Stimulated activated CD8-positive, alpha-beta memory T cell treated with anti-CD3 and anti-CD28 coated beads, Interleukin-15, amount 100 ng/mL, for 4 hours (primary cell): ENCODE results near the gene MPRIP.

Experiments
- DNase-seq, 2 donors: peaks; one replicate each; pipeline ENCODE4 v3.0.0-alpha.2; 2020; ENCODE audit warnings: low read depth in 2 of 2

The MPRIP gene

GRCh38 chr17:17086585-17086984 lies 44.3 kb downstream of the MPRIP start:
- DNase-seq = no peak

DNA sequence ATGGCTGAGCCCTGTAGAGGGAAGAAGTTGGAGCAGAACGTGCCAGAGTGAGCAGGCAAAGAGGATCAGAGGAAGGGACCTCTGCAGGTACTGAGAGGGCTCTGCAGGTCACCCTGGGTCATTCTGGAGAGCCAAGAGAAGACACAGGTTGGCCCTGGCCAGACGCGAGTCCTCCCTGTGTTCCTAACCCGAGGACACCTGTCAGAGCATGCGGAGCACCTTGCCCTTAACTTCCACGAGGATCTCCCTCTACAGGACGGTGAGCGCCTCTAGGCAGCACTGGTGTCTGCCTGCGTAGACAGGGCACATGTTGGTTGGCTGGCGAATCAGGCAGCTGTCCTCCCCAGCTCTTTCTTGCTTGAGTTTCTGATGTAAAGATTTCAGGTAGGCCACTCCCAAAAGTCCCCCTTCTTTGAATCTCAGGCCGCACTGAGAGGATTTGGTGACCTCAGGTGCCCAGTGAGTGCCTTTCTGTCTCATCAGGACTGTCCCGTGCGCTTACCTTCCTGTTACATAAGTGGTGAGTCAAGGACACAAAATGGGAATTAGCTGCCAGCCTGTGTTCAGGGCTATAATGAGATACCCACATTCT lies 45.3 kb downstream of the MPRIP start:
- DNase-seq = no peak

- DNase-seq = no peak
Measured at GRCh38 chr17:17088086-17088485, 45.8 kb downstream of the MPRIP start.

DNA sequence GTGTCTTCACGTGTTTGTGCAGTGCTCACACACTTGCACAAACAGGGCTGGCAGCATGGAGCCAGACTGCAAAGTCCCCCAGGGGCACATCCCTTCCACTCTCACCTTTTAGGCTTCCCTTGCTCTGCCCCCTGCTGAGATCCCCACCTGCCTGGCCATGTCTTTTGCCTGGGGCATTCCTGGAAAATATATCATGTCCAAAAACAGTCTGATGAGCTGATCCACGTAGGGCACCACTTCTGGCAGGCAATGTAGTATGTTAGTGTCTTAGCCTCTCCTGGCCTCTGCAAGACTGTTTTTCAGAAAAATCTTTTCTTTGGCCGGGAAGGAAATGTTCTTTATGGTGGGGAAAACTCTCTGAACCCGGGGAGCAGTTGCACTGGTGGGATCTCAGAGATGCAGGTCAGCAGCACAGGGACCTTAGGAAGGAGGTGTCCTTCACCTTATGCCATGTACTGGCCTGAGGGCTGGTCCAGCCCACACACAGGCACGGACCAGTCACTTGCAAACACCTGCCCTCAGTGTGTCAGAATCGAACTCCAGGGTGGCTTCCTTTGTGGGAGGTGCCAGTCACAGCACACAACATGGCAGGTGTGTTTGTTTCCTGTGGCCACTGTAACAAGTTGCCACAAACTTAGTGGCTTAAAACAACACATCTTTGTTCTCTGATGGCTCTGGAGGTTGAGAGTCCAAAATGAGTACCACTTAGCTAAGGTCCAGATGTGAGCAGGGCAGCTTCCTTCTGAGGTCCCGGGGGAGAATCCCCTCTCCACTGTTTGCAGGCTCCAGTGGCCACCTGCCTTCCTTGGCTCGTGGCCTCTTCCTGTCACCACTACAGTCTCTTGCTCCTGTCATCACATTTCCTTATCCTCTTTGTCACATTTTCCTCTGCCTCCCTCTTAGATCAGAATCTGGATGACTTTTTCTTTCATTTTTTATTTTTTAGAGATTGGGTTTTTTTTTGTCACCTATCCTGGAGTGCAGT lies 46.6 kb downstream of the MPRIP start:
- no peak for DNase-seq

GRCh38 chr17:17089796-17090641 lies 47.8 kb downstream of the MPRIP start:
- DNase-seq = no peak

DNA sequence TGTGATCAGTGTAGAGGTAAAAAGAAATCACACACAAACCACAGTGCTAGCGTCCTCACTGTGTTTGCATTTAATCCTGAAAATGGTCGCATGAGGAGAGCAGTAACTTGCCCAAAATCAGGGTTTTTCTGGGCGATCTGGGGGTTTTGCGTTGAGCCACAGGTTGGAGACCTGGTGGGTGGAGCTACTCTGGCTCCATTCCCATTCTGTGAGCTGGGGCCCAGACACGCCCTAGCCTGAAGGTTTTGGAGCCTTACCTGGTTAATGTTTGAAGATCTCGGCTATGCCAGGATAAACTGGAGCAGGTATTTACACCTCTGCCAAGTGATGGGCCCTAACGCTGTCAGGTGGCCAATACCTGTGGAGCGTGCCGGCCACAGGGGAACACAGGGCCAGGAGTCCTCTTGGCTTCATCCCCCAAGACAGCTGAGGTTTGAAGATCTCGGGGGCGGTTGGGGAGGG lies 48.4 kb downstream of the MPRIP start:
- DNase-seq = no peak

DNA sequence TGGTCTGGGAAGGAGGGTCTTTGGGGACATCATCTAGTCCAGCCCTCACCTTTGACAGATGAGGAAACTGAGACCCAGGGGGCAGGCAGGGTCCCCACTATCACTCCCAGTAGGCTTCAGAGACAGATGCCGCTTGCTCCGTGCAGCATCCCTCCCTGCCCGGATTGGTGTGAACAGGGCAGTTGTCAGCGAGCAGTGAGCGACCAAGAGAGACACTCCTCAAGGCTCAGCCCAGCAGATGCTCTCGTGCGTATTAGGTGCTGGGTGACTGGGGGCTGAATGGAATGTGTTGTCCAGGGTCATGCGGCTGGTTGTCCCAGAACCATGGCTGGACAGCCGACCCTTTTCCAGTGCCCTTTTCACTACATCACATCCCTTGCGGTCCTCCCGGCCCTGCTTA lies 49.0 kb downstream of the MPRIP start:
- no peak for DNase-seq

- no peak for DNase-seq
Measured at GRCh38 chr17:17091856-17092756, 49.8 kb downstream of the MPRIP start.

- DNase-seq = no peak
Measured at GRCh38 chr17:17093764-17094163, 51.5 kb downstream of the MPRIP start.

DNA sequence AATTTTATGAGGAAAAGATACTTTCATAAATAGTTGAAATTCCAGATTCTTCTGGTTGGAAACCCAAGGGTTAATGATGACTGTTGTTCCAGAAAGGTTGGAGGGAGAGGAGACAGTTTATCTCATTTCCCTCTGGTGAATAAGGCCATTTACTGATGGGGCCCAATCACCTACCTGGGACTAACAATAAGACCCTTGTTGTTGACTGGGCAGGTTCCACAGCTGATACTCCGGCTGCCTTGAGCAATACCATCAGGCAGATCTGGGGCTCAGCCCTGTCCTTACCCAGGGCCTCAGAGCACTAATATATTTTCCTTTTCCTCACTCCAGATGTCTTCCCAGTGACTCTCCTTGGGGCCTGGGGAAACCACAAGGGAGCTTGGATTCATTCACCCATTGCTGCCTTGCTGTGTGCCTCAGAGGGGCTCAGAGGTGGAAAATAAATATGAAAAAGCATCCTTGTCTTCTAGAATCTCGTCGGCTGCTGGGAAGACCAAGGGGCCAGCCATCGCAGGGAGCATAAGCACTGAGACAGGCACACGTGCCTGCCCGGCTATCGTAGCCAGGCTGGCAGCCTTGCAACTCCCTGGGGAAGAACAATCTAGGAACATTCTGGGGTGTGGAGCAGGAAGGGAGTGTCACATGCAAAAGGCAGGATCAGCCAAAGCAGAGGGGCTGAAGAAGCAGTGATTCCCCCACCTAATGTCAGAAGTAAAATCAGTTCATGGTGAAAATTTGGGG lies 54.4 kb downstream of the MPRIP start:
- no peak for DNase-seq

DNA sequence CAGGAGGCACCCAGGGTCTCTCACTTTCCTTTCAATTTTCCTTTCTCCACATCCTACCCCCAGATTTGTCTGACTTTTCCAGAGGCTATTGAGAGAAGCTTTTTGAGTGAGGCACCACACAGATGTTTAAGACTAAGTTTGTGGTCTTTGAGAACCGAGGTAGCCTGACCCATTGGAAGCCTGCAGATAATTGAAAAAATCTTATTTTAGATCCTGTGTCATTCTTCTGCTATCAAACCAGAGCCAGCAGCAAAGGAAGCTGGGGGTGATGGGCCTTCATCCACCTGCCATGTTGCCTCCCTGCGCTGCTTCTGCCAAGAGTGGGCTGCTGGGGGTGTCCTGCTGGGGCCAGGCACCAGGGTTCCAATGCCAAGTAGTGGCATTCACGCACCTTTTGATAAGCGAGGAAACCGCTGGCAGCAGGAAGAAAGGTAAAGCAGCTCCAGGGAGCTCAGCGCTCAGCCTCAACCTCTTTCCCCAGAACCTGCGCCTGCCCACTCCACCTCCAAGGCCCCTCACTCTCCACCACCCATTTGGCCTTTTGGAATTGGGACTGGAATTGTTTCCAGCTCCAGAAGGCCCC lies 55.6 kb downstream of the MPRIP start:
- no peak for DNase-seq

- no peak for DNase-seq
Measured at GRCh38 chr17:17098551-17099179, 56.4 kb downstream of the MPRIP start.

GRCh38 chr17:17102176-17102575 lies 59.9 kb downstream of the MPRIP start:
- no peak for DNase-seq

GRCh38 chr17:17103160-17103559 lies 60.9 kb downstream of the MPRIP start:
- no peak for DNase-seq

DNA sequence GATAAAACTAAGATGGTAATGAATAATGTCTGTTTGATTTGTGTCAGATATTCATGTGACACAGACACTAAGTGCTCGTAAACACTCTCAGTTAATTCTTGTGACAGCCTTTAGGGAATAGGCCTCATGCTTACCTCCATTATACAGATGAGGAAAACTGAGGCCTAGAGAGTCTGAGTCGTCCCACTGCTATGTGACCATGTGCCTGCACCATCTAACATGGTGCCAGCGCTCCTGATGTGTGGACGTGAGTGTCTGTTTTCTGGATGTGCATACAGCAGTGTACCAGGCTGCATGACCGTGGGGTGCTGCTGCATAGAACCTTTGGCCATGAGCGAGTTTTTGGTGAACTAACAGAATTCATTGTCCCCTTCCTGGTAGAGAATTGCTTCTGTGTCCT lies 61.8 kb downstream of the MPRIP start:
- DNase-seq = no peak

GRCh38 chr17:17104494-17104893 lies 62.2 kb downstream of the MPRIP start:
- no peak for DNase-seq

- DNase-seq = no peak
Measured at GRCh38 chr17:17105976-17106375, 63.7 kb downstream of the MPRIP start.

DNA sequence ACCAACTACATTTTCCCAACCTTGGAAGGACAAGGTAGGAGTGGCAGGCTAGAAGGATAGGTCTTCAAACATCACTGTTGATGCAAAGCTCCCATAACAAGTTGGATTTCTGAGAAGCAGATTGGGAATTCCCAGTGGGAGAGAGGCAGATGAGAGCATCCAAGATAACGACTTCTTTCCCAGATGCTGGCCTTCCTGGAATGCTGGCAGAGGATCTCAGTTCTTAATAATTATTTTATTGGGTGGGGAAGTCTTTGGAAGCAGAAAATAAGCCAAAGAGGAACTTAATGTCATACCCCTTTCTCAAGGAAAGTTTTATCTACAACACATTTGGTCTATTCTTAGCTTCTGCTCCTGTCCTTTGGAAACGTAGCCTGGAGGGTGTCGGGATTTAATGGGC lies 64.5 kb downstream of the MPRIP start:
- no peak for DNase-seq

GRCh38 chr17:17107281-17107680 lies 65.0 kb downstream of the MPRIP start:
- DNase-seq = no peak
